Measurements from ENCODE around the gene TMEM131L.
"Not testable (repeated sequence)": the region's sequence is repeated elsewhere in the genome, so short reads cannot be mapped to it uniquely, and the experiment has no call there.

TMEM131L gene

GRCh38 chr4:153603258-153603657, 137.1 kb downstream of the TMEM131L start:
- H3K9ac ChIP-seq (ENCODE audit: low read depth, low read length, poor library complexity, severe bottlenecking): no peak overlapping the region
- no peak for TF ChIP-seq EZH2phosphoT487 (IDR thresholded peaks at IDR 0.05; ENCODE audit: borderline replicate concordance)
- TF ChIP-seq CTCF (conservative IDR thresholded peaks at IDR 0.05; ENCODE audit: low read length): no peak
- no peaks in the 10 kb centered on the region for H3K4me1 ChIP-seq (ENCODE audit: insufficient read depth, low read length, poor library complexity, severe bottlenecking)
- H3K9me3 ChIP-seq (ENCODE audit: insufficient read depth, low read depth, low read length): no peaks in the 10 kb centered on the region
- H3K9me2 ChIP-seq (replicated peaks; ENCODE audit: low read depth, low read length): no peaks in the 10 kb centered on the region
- no peak overlapping the region for H2AFZ ChIP-seq (ENCODE audit: low read length)
- H3K79me2 ChIP-seq (ENCODE audit: insufficient read depth, low read length): no peaks in the 10 kb centered on the region
- H3K27me3 ChIP-seq (ENCODE audit: insufficient read depth, low read length, poor library complexity, severe bottlenecking): no peaks in the 10 kb centered on the region
- no peaks in the 10 kb centered on the region for H4K20me1 ChIP-seq (ENCODE audit: insufficient read depth, low read length, poor library complexity, severe bottlenecking)
- H3K4me2 ChIP-seq (ENCODE audit: low read depth, low read length, poor library complexity, severe bottlenecking): no peak overlapping the region
- no peak overlapping the region for H3K4me3 ChIP-seq (ENCODE audit: low read length, poor library complexity, severe bottlenecking)
- H3K36me3 ChIP-seq (ENCODE audit: insufficient read depth, low read length): peaks cover 91% of the 10 kb centered on the region
- H3F3A ChIP-seq (ENCODE audit: low read depth): no peaks in the 10 kb centered on the region

- no peaks in the 10 kb centered on the region for H4K20me1 ChIP-seq (ENCODE audit: insufficient read depth, low read length, poor library complexity, severe bottlenecking)
- H3K79me2 ChIP-seq (ENCODE audit: insufficient read depth, low read length): no peaks in the 10 kb centered on the region
- no peaks in the 10 kb centered on the region for H3F3A ChIP-seq (ENCODE audit: low read depth)
- no peak overlapping the region for H3K4me3 ChIP-seq (ENCODE audit: low read length, poor library complexity, severe bottlenecking)
- H2AFZ ChIP-seq (ENCODE audit: low read length): no peak overlapping the region
- H3K9me3 ChIP-seq (ENCODE audit: insufficient read depth, low read depth, low read length): no peaks in the 10 kb centered on the region
- H3K4me2 ChIP-seq (ENCODE audit: low read depth, low read length, poor library complexity, severe bottlenecking): no peak overlapping the region
- H3K9ac ChIP-seq (ENCODE audit: low read depth, low read length, poor library complexity, severe bottlenecking): no peak overlapping the region
- H3K4me1 ChIP-seq (ENCODE audit: insufficient read depth, low read length, poor library complexity, severe bottlenecking): no peaks in the 10 kb centered on the region
- no peaks in the 10 kb centered on the region for H3K27me3 ChIP-seq (ENCODE audit: insufficient read depth, low read length, poor library complexity, severe bottlenecking)
- TF ChIP-seq EZH2phosphoT487 (IDR thresholded peaks at IDR 0.05; ENCODE audit: borderline replicate concordance) (no peak), CTCF (conservative IDR thresholded peaks at IDR 0.05; ENCODE audit: low read length) (no peak)
- peaks cover 92% of the 10 kb centered on the region for H3K36me3 ChIP-seq (ENCODE audit: insufficient read depth, low read length)
- no peaks in the 10 kb centered on the region for H3K9me2 ChIP-seq (replicated peaks; ENCODE audit: low read depth, low read length)
These were observed 137.7 kb downstream of the TMEM131L start for GRCh38 chr4:153603835-153604234.

GRCh38 chr4:153609070-153609469, 142.9 kb downstream of the TMEM131L start:
- H3K9me3 ChIP-seq (ENCODE audit: insufficient read depth, low read depth, low read length); H3K79me2 ChIP-seq (ENCODE audit: insufficient read depth, low read length); H2AFZ ChIP-seq (ENCODE audit: low read length); H3F3A ChIP-seq (ENCODE audit: low read depth); H3K27me3 ChIP-seq (ENCODE audit: insufficient read depth, low read length, poor library complexity, severe bottlenecking); H3K4me2 ChIP-seq (ENCODE audit: low read depth, low read length, poor library complexity, severe bottlenecking); H3K4me1 ChIP-seq (ENCODE audit: insufficient read depth, low read length, poor library complexity, severe bottlenecking); H3K9ac ChIP-seq (ENCODE audit: low read depth, low read length, poor library complexity, severe bottlenecking); H4K20me1 ChIP-seq (ENCODE audit: insufficient read depth, low read length, poor library complexity, severe bottlenecking); H3K9me2 ChIP-seq (replicated peaks; ENCODE audit: low read depth, low read length); H3K4me3 ChIP-seq (ENCODE audit: low read length, poor library complexity, severe bottlenecking): not testable (repeated sequence)
- H3K36me3 ChIP-seq (ENCODE audit: insufficient read depth, low read length): peaks cover 92% of the 10 kb centered on the region

GRCh38 chr4:153610623-153611376, 144.6 kb downstream of the TMEM131L start:
- Histone ChIP-seq H3K79me2 (ENCODE audit: insufficient read depth, low read length) (no peaks in the 10 kb centered on the region), H3K36me3 (ENCODE audit: insufficient read depth, low read length) (peaks cover 92% of the 10 kb centered on the region), H3F3A (ENCODE audit: low read depth) (no peaks in the 10 kb centered on the region), H2AFZ (ENCODE audit: low read length) (no peak overlapping the region), H3K4me3 (ENCODE audit: low read length, poor library complexity, severe bottlenecking) (no peak overlapping the region), H3K4me2 (ENCODE audit: low read depth, low read length, poor library complexity, severe bottlenecking) (no peak overlapping the region), H3K27me3 (ENCODE audit: insufficient read depth, low read length, poor library complexity, severe bottlenecking) (no peaks in the 10 kb centered on the region), H3K9ac (ENCODE audit: low read depth, low read length, poor library complexity, severe bottlenecking) (no peak overlapping the region), H4K20me1 (ENCODE audit: insufficient read depth, low read length, poor library complexity, severe bottlenecking) (peaks cover 4% of the 10 kb centered on the region), H3K9me2 (replicated peaks; ENCODE audit: low read depth, low read length) (no peaks in the 10 kb centered on the region), H3K9me3 (ENCODE audit: insufficient read depth, low read depth, low read length) (no peaks in the 10 kb centered on the region), H3K4me1 (ENCODE audit: insufficient read depth, low read length, poor library complexity, severe bottlenecking) (no peaks in the 10 kb centered on the region)
- TF ChIP-seq CTCF (conservative IDR thresholded peaks at IDR 0.05; ENCODE audit: low read length) (no peak), EZH2phosphoT487 (IDR thresholded peaks at IDR 0.05; ENCODE audit: borderline replicate concordance) (no peak)
